IMR-90 (cell line): ENCODE results near the gene SHLD1. TPM values are rescaled to one million over a fixed set of nuclear protein-coding genes. Genes with fewer than 3 reads are reported as not detected.
A peak's percentile ranks its signal among the peaks of the same experiment; 100 is the strongest.

Experiments used
- ATAC-seq: fragments of 200-7000 bp; cut with Tn5 transposase; 2 replicates; pipeline ENCODE4 v1.9.1; 2020; ENCODE audit warnings: low read depth, mild to moderate bottlenecking, moderate library complexity
- BruUV-seq: library from RNA; stranded (reverse); fragments of 400-500 nt; replicated peaks from 2 replicates; lab custom pipeline; 2021; lab: Mats Ljungman, UMichigan
- CTCF ChIA-PET: fragments of 300-600 bp; formaldehyde crosslinking; extraction: SDS; loops from one replicate; lab custom pipeline; 2021; ENCODE audit warnings: antibody characterized with exemption; lab: Yijun Ruan, JAX
- POLR2A ChIA-PET: fragments of 300-600 bp; sonication (Branson Sonifier 250); formaldehyde crosslinking; loops from one replicate; lab custom pipeline; 2022; ENCODE audit warnings: antibody characterized with exemption; ENCODE audit not compliant: unreplicated experiment; lab: Charles Lee
- DNase-seq: peaks from one replicate; pipeline ENCODE4 v3.0.0; 2013
- H2AFZ ChIP-seq: replicated peaks from 2 replicates; pipeline ENCODE3; 2013; ENCODE audit warnings: low read length, mild to moderate bottlenecking; ENCODE audit not compliant: poor library complexity
- H2AK5ac ChIP-seq: 2 replicates; pipeline ENCODE4 v1.6.1; 2013; ENCODE audit warnings: low read depth, low read length, inconsistent platforms
- H2AK9ac ChIP-seq: replicated peaks from 2 replicates; pipeline ENCODE3; 2013; ENCODE audit warnings: mild to moderate bottlenecking, low read depth, low read length, moderate library complexity; ENCODE audit not compliant: poor library complexity
- H2BK120ac ChIP-seq: 2 replicates; pipeline ENCODE4 v1.6.1; 2013; ENCODE audit warnings: low read depth, low read length, inconsistent platforms
- H2BK15ac ChIP-seq: 3 replicates; pipeline ENCODE4 v1.6.1; 2013; ENCODE audit warnings: low read depth, low read length, inconsistent platforms
- H2BK20ac ChIP-seq: 2 replicates; pipeline ENCODE4 v1.6.1; 2013; ENCODE audit warnings: low read depth, mild to moderate bottlenecking, inconsistent platforms, low read length, moderate library complexity
- H2BK5ac ChIP-seq: 2 replicates; pipeline ENCODE4 v1.6.1; 2013; ENCODE audit warnings: mild to moderate bottlenecking, low read depth, low read length, inconsistent platforms; ENCODE audit not compliant: poor library complexity, severe bottlenecking
- H3K14ac ChIP-seq: replicated peaks from 2 replicates; pipeline ENCODE4 v1.6.1; 2013; ENCODE audit warnings: low read depth, low read length, inconsistent platforms
- H3K18ac ChIP-seq: 2 replicates; pipeline ENCODE4 v1.6.1; 2013; ENCODE audit warnings: low read depth, low read length, control low read depth
- H3K23ac ChIP-seq: 2 replicates; pipeline ENCODE4 v1.6.1; 2013; ENCODE audit warnings: low read depth, low read length, inconsistent platforms
- H3K27ac ChIP-seq: 2 replicates; pipeline ENCODE4 v1.5.1; 2013; ENCODE audit warnings: mild to moderate bottlenecking, control low read depth, low read length; ENCODE audit not compliant: insufficient read depth
- H3K27me3 ChIP-seq: 2 replicates; pipeline ENCODE4 v1.6.1; 2013; ENCODE audit warnings: low read length; ENCODE audit not compliant: control insufficient read depth, insufficient read depth
- H3K36me3 ChIP-seq: 2 replicates; pipeline ENCODE4 v1.6.1; 2013; ENCODE audit warnings: low read length, mixed read lengths; ENCODE audit not compliant: control insufficient read depth, insufficient read depth
- H3K4ac ChIP-seq: 2 replicates; pipeline ENCODE4 v1.6.1; 2013; ENCODE audit warnings: low read depth, low read length, inconsistent platforms
- H3K4me1 ChIP-seq: 2 replicates; pipeline ENCODE4 v1.6.1; 2013; ENCODE audit warnings: low read length, mixed read lengths; ENCODE audit not compliant: control insufficient read depth, insufficient read depth
- H3K4me2 ChIP-seq: 2 replicates; pipeline ENCODE4 v1.6.1; 2013; ENCODE audit warnings: low read depth, mild to moderate bottlenecking, control low read depth, low read length, moderate library complexity
- H3K4me3 ChIP-seq: 2 replicates; pipeline ENCODE4 v1.5.1; 2013; ENCODE audit warnings: low read depth, mild to moderate bottlenecking, control low read depth, low read length, moderate library complexity; ENCODE audit not compliant: insufficient read depth
- H3K56ac ChIP-seq: 2 replicates; pipeline ENCODE4 v1.6.1; 2013; ENCODE audit warnings: low read length, inconsistent platforms; ENCODE audit not compliant: insufficient read depth; ENCODE audit errors: extremely low read depth
- H3K79me1 ChIP-seq, 2 experiments: 2 replicates each; pipeline ENCODE4 v1.6.1; 2013; ENCODE audit warnings: low read length in 2 of 2, inconsistent platforms in 1 of 2, low read depth in 1 of 2
- H3K9ac ChIP-seq: 2 replicates; pipeline ENCODE4 v1.6.1; 2013; ENCODE audit warnings: low read depth, low read length, control low read depth
- H3K9me1 ChIP-seq: 2 replicates; pipeline ENCODE4 v1.6.1; 2013; ENCODE audit warnings: low read length, inconsistent platforms; ENCODE audit not compliant: insufficient read depth
- H3K9me3 ChIP-seq: 2 replicates; pipeline ENCODE4 v1.6.1; 2013; ENCODE audit warnings: low read length; ENCODE audit not compliant: control insufficient read depth, insufficient read depth
- H4K20me1 ChIP-seq: 2 replicates; pipeline ENCODE4 v1.6.1; 2013; ENCODE audit warnings: low read length, inconsistent platforms; ENCODE audit not compliant: insufficient read depth
- H4K5ac ChIP-seq: 2 replicates; pipeline ENCODE4 v1.6.1; 2013; ENCODE audit warnings: mild to moderate bottlenecking, low read depth, low read length, control low read depth
- H4K8ac ChIP-seq, 2 experiments: 2 replicates each; pipeline ENCODE4 v1.6.1; 2013; ENCODE audit warnings: low read depth in 2 of 2, low read length in 2 of 2, control low read depth in 1 of 2, inconsistent platforms in 1 of 2
- H4K91ac ChIP-seq: 2 replicates; pipeline ENCODE4 v1.6.1; 2013; ENCODE audit warnings: low read depth, low read length, inconsistent platforms; ENCODE audit not compliant: insufficient read depth
- BHLHE40 ChIP-seq: fragments of 150-350 bp; IDR thresholded peaks from 2 replicates; pipeline ENCODE4 v1.6.1; 2016; ENCODE audit warnings: mild to moderate bottlenecking, low read depth, low read length
- CTCF ChIP-seq: conservative IDR thresholded peaks from 2 replicates; pipeline ENCODE4 v1.5.1; 2012; ENCODE audit warnings: mild to moderate bottlenecking, low read depth, low read length, improper control_type of control experiment
- MXI1 ChIP-seq: IDR thresholded peaks from 2 replicates; pipeline ENCODE4 v1.6.1; 2012; ENCODE audit warnings: low read depth, mild to moderate bottlenecking, low read length, moderate library complexity, borderline replicate concordance
- NFE2L2 ChIP-seq: fragments of 150-350 bp; IDR thresholded peaks from 2 replicates; pipeline ENCODE4 v1.6.1; 2016; ENCODE audit warnings: low read depth, mild to moderate bottlenecking, low read length
- RAD21 ChIP-seq: IDR thresholded peaks from 2 replicates; pipeline ENCODE4 v1.6.1; 2012; ENCODE audit warnings: low read length, improper control_type of control experiment
- SMC3 ChIP-seq: fragments of 150-350 bp; IDR thresholded peaks from 2 replicates; pipeline ENCODE4 v1.6.1; 2016; ENCODE audit warnings: low read depth, mild to moderate bottlenecking, antibody characterized with exemption, low read length, moderate library complexity
- WGBS, 2 experiments: methylation state at CpG; one replicate each; pipeline versions ENCODE4 v1.1.5 to v1.1.7; 2013; ENCODE audit warnings: missing lambda C conversion rate in 2 of 2; ENCODE audit not compliant: insufficient read length in 1 of 2; ENCODE audit errors: extremely low coverage in 2 of 2; 5-methylcytosine and 5-hydroxymethylcytosine counted together
- dilution Hi-C: fragments of 300-500 bp; cut with HindIII; formaldehyde crosslinking; loops from one replicate; pipeline ENCODE4 v1.14.3; 2018; ENCODE audit warnings: low sequenced_read_pairs; ENCODE audit not compliant: unreplicated experiment
- in situ Hi-C: fragments of 300-500 bp; cut with MboI; formaldehyde crosslinking; loops from 3 replicates; pipeline ENCODE4 v1.14.3; 2019; ENCODE audit warnings: low sequenced_read_pairs, inconsistent platforms, mixed read lengths
- intact Hi-C: fragments of 100-400 bp; cut with micrococcal nuclease; formaldehyde crosslinking; loops from 2 replicates; pipeline ENCODE4 v1.10.0; 2022
- polyA plus RNA-seq, 3 experiments: library from polyadenylated mRNA; depleted of rRNA; stranded (reverse); fragments of >200 nt; gene quantifications; 2 replicates each; pipeline ENCODE4 v1.2.3, GENCODE V29; 2012; ENCODE audit warnings: low replicate concordance in 1 of 3
- total RNA-seq: library from RNA; depleted of rRNA; stranded (reverse); fragments of >200 nt; gene quantifications from 2 replicates; pipeline ENCODE4 v1.2.3, GENCODE V29; 2012

SHLD1 gene
- total and polyA plus RNA-seq, 2 of the 4 experiments (the other 2 are of a cell fraction): 2.6 to 3.0 TPM

- intact Hi-C loops (no loop called here), in situ Hi-C loops (no loop called here), dilution Hi-C loops (no loop called here)
- H3K18ac ChIP-seq: no peak overlapping the region
- no peak overlapping the region for H2BK120ac ChIP-seq
- H3K4me2 ChIP-seq: no peak overlapping the region
- ChIA-PET CTCF (no interaction called here), POLR2A (no interaction called here)
- no peaks in the 10 kb centered on the region for H3K27me3 ChIP-seq
- no peak overlapping the region for H2BK20ac ChIP-seq
- H4K91ac ChIP-seq: no peak overlapping the region
- H3K36me3 ChIP-seq: no peaks in the 10 kb centered on the region
- no peak overlapping the region for H3K9ac ChIP-seq
- H3K9me3 ChIP-seq: peaks cover 6% of the 10 kb centered on the region
- 0 out of 2 replicates have a peak, but pooled peaks cover 6% of the 10 kb centered on the region for H3K9me1 ChIP-seq
- no TSS peak for BruUV-seq
- no peaks in the 10 kb centered on the region for H4K20me1 ChIP-seq
- no peak for DNase-seq
- no peak overlapping the region for H3K4ac ChIP-seq
- no CpG with 5 or more reads among the region's 1 CpG for WGBS, 2 experiments
- no peak overlapping the region for H3K23ac ChIP-seq
- no peak for ATAC-seq
- peak overlapping the region; percentile 33; the same call in 1 of the 2 replicates for H2AK5ac ChIP-seq
- no peak overlapping the region for H4K5ac ChIP-seq
- peak overlapping the region; percentile 10; the same call in 1 of the 3 replicates for H2BK15ac ChIP-seq
- H3K56ac ChIP-seq: no peak overlapping the region
- no peak overlapping the region for H2BK5ac ChIP-seq
- no peak overlapping the region for H3K4me3 ChIP-seq
- no peak overlapping the region for H4K8ac ChIP-seq
- H2AK9ac ChIP-seq: no peak overlapping the region
- peaks cover 7% of the 10 kb centered on the region for H3K4me1 ChIP-seq
- no peak overlapping the region for H2AFZ ChIP-seq
- H3K79me1 ChIP-seq: no peaks in the 10 kb centered on the region
- no peak overlapping the region for H3K14ac ChIP-seq
- TF ChIP-seq RAD21 (no peak), CTCF (no peak), BHLHE40 (no peak), SMC3 (no peak), NFE2L2 (no peak), MXI1 (no peak)
- H3K27ac ChIP-seq: no peak overlapping the region
Observed at GRCh38 chr20:5718896-5719595, 31.2 kb upstream of the SHLD1 start.
